Left lung (tissue), 10 donors: Measurements from ENCODE around the gene RAB11FIP5. TPM values are rescaled to one million over a fixed set of nuclear protein-coding genes. Genes with fewer than 3 reads are reported as not detected.

ENCODE experiments used
- ATAC-seq: fragments of 200-7000 bp; cut with Tn5 transposase; one replicate; pipeline ENCODE4 v1.9.1; 2020; ENCODE audit warnings: moderate library complexity
- DNase-seq, 4 donors: peaks; one replicate each; pipeline ENCODE4 v3.0.0-alpha.2; 2013 to 2020
- H3K27ac ChIP-seq, 2 donors: fragments of 200-600 bp; sonication (generic) in 1 of 2; one replicate each; pipeline versions ENCODE4 v1.5.0 to v1.8.0; 2020 to 2021
- H3K27me3 ChIP-seq, 2 donors: fragments of 200-600 bp; sonication (generic) in 1 of 2; one replicate each; pipeline versions ENCODE4 v1.5.0 to v1.8.0; 2020 to 2021
- H3K36me3 ChIP-seq, 2 donors: fragments of 200-600 bp; sonication (generic) in 1 of 2; one replicate each; pipeline versions ENCODE4 v1.5.0 to v1.8.0; 2020 to 2021
- H3K4me1 ChIP-seq, 2 donors: fragments of 200-600 bp; one replicate each; pipeline ENCODE4 v1.8.0; 2021
- H3K4me3 ChIP-seq, 2 donors: fragments of 200-600 bp; sonication (generic) in 1 of 2; one replicate each; pipeline versions ENCODE4 v1.5.0 to v1.8.0; 2020 to 2021; ENCODE audit warnings: mild to moderate bottlenecking in 1 of 2
- H3K9me3 ChIP-seq, 2 donors: fragments of 200-600 bp; sonication (generic) in 1 of 2; one replicate each; pipeline versions ENCODE4 v1.5.0 to v1.8.0; 2020 to 2021
- intact Hi-C, 2 donors: fragments of 100-400 bp; cut with DNase I; formaldehyde crosslinking; loops; one replicate each; pipeline versions ENCODE4 v1.11.2 to v1.14.2; 2022
- polyA plus RNA-seq, 6 donors: library from polyadenylated mRNA; unstranded; fragments of 120-200 nt; gene quantifications; one replicate each; pipeline ENCODE4 v1.2.1, GENCODE V29; 2013; ENCODE audit not compliant: insufficient read length in 6 of 6
- total RNA-seq, 2 donors: library from RNA; stranded (reverse); fragmentation: NEBNext Ultra II Directional; extraction: Animal tissue kit (Norgen Biotek cat#: 25700); gene quantifications; one replicate each; pipeline ENCODE4 v1.2.1, GENCODE V29; 2021
- TF ChIP-seq, protein P1 (sequence below), 2 donors: fragments of 200-600 bp; sonication (generic) in 1 of 2; IDR thresholded peaks; one replicate each; pipeline versions ENCODE4 v1.5.0 to v1.8.0; 2021; ENCODE audit warnings: antibody characterized with exemption in 2 of 2
- donor health status: DM: no; HTN: yes; CAD: no.
- donor health status: DM: no; HTN: no; CAD: no.

The RAB11FIP5 gene
- total and polyA plus RNA-seq, 8 donors: 8.5 to 29.8 (median 14.2) TPM

DNA sequence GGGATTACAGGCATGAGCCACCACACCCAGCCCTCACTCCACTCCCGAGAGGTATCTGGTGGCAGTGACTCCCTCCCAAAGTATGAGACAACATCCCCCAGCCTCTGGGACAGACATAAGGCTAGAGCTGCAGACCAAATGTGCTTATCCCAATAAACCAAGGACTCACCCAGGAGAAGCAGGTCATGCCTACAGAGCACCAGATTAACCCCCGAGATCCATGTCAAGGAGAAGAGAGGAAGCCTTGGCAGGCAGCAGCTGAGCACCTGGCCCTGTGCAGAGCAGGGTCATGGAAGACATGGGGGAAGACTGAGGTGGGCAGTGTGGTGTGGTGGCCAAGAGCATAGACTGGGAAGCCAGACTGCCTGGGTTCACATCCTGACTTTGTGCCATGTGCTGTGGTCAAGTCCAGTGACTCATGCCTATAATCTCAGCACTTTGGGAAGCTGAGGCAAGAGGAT, 7.2 kb downstream of the RAB11FIP5 start:
- Histone ChIP-seq H3K27ac (no peak overlapping the region), H3K27me3 (peaks cover 0 to 7% of the 10 kb centered on the region in 2 donors), H3K9me3 (no peaks in the 10 kb centered on the region), H3K36me3 (no peaks in the 10 kb centered on the region), H3K4me1 (peaks cover 8 to 11% of the 10 kb centered on the region in 2 donors), H3K4me3 (no peak overlapping the region)
- DNase-seq (no peak), ATAC-seq (no peak)
- TF ChIP-seq, protein P1, sequence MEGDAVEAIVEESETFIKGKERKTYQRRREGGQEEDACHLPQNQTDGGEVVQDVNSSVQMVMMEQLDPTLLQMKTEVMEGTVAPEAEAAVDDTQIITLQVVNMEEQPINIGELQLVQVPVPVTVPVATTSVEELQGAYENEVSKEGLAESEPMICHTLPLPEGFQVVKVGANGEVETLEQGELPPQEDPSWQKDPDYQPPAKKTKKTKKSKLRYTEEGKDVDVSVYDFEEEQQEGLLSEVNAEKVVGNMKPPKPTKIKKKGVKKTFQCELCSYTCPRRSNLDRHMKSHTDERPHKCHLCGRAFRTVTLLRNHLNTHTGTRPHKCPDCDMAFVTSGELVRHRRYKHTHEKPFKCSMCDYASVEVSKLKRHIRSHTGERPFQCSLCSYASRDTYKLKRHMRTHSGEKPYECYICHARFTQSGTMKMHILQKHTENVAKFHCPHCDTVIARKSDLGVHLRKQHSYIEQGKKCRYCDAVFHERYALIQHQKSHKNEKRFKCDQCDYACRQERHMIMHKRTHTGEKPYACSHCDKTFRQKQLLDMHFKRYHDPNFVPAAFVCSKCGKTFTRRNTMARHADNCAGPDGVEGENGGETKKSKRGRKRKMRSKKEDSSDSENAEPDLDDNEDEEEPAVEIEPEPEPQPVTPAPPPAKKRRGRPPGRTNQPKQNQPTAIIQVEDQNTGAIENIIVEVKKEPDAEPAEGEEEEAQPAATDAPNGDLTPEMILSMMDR (IDR thresholded peaks at IDR 0.05): no peak
- intact Hi-C loops: no loop called here

DNA sequence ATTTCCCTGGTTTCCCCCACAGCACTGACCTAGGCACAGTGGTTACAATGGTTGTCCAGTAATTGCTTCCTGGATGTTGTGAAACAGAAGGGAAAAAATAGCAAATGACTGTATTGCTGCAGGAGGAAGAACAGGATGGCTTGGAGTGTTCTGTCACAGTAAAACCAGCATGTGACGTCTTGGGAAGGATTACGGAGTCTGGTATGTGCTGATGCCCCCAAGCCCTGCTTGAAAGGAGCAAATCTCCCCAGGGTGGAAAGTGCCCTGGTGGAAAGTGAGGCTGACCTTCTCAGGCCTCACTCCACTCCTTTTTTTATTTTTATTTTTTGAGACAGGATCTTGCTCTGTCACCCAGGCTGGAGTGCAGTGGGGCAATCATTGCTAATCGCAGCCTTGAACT, 7.8 kb downstream of the RAB11FIP5 start:
- Histone ChIP-seq H3K4me3 (no peak overlapping the region), H3K36me3 (no peaks in the 10 kb centered on the region), H3K4me1 (peaks cover 8 to 9% of the 10 kb centered on the region in 2 donors), H3K27ac (no peak overlapping the region), H3K9me3 (no peaks in the 10 kb centered on the region), H3K27me3 (peaks cover 0 to under 1% of the 10 kb centered on the region in 2 donors)
- intact Hi-C loops: no loop called here
- TF ChIP-seq, protein P1 (IDR thresholded peaks at IDR 0.05): no peak
- DNase-seq (no peak), ATAC-seq (no peak)

DNA sequence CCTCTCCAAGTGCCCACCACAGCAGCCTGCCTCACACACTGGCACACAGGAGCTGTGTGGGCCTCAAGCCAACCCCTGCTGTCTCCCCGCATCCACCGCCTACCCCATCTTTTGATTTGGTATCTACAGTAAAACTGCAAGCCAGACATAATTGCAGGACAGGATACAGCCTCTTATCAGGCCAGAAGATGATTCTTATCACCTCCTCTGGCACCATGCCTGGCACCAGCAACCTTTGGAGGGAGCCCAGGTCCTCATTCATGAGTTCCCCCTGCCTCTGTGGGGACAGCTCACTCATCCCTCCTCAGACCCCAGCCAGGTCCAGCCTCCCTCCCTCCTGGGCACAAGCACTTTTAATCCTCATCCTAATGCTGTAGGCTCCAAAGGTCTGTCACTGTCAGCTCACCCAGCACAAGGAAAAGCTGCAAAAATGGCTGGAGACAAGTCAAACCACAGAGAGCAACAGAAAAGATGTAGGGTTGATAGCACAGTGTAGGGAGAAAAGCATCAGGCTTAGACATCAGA, 9.7 kb downstream of the RAB11FIP5 start:
- H3K36me3 ChIP-seq: no peaks in the 10 kb centered on the region
- H3K4me1 ChIP-seq: peaks cover 8 to 9% of the 10 kb centered on the region in 2 donors
- TF ChIP-seq, protein P1 (IDR thresholded peaks at IDR 0.05): no peak
- no peak overlapping the region for H3K4me3 ChIP-seq
- ATAC-seq (no peak), DNase-seq (no peak)
- intact Hi-C loops: no loop called here
- H3K9me3 ChIP-seq: no peaks in the 10 kb centered on the region
- no peaks in the 10 kb centered on the region for H3K27me3 ChIP-seq
- H3K27ac ChIP-seq: no peak overlapping the region

DNA sequence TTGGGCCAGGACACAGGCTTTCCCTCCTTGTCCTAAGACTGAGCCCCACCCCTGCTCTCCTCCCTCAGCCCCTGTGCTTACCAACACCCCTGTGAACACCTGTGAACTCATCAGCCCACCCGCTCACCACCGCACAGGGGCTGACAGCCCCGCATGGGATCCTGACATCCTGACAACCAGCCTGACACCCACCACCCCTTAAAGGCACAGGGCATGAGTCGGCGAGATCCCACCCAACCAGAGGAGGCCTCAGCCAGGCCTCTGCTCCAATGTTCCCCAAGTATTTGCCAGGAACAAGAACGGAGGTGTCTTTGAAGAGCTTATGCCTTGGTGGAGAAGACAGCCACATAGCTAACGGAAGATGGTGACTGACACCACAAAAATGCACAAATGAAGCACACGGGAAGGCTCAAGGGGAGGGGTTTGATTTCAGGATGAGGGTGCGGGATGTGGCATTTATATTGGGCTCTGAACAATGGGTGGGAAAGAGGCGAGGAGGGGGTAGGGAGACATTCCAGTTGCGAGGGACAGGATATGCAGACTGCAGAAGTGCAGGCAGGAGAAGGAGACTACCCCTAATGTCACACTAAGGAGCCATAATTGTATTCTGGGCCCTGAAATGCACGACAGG, 11.0 kb downstream of the RAB11FIP5 start:
- Histone ChIP-seq H3K4me1 (no peaks in the 10 kb centered on the region), H3K27ac (no peak overlapping the region), H3K27me3 (no peaks in the 10 kb centered on the region), H3K36me3 (no peaks in the 10 kb centered on the region), H3K4me3 (no peak overlapping the region), H3K9me3 (no peaks in the 10 kb centered on the region)
- ATAC-seq (no peak), DNase-seq (no peak)
- TF ChIP-seq, protein P1 (IDR thresholded peaks at IDR 0.05): no peak
- intact Hi-C loops: no loop called here

DNA sequence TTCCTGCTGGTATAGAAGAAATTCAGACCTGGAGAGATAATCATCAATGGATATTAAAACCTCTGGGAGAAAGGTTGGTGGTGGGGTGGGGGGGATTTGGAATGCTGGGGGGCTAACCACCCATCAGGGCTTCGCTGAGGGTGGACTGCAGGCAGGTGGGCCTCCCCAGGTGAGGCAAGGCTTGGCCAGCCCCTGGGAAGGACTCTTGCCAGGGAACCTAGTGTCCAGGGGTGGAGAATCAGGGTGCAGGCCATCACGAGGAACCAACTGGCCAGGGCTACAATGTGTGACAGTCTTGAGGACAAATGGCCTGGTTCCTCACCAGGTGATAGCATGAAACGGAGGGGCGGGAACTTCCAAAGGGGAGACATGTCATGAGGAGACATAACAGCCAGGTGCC, 11.8 kb downstream of the RAB11FIP5 start:
- no peaks in the 10 kb centered on the region for H3K27me3 ChIP-seq
- H3K36me3 ChIP-seq: no peaks in the 10 kb centered on the region
- no peaks in the 10 kb centered on the region for H3K9me3 ChIP-seq
- ATAC-seq (no peak), DNase-seq (no peak)
- intact Hi-C loops: no loop called here
- no peak overlapping the region for H3K27ac ChIP-seq
- H3K4me1 ChIP-seq: no peaks in the 10 kb centered on the region
- no peak overlapping the region for H3K4me3 ChIP-seq
- TF ChIP-seq, protein P1 (IDR thresholded peaks at IDR 0.05): no peak
